ENCODE data around the gene CARS1. TPM values are rescaled to one million over a fixed set of nuclear protein-coding genes. Genes with fewer than 3 reads are reported as not detected.

The CARS1 gene
- polyA plus RNA-seq, 3 donors = 30.9 to 46.8 (median 35.7) TPM

DNA sequence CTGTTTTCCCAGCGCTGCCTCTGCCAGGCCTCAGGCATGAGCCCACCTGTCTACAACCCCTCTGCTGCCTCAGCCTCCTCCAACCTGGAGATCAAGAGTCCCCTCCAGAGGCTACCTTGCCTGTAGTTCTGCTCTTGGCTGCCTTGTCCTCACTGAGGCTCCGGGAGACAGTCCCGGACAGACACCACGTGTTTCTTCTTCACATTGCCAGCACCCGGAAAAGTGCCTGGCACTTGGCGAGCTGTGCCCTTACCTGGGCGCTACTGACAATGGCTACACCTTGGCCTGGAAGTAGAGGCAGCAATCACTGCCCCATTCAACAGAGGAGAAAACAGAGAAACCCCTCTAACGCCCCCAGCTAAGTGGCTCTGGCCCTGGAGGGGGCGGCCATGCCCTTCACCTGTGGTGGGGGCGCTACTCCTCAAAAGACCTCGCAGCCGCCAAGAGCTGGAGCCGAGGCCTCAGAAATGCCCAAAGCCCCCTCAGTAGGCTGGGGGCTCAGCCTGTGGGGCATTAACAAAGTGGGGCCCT, 62.1 kb downstream of the CARS1 start:
- Histone ChIP-seq H2AFZ (ENCODE audit: insufficient read depth, low read depth, low read length, poor library complexity, severe bottlenecking) (no peak overlapping the region), H3K4me2 (replicated peaks; ENCODE audit: extremely low read depth, low read length, poor library complexity, severe bottlenecking) (no peak overlapping the region), H3K79me2 (ENCODE audit: insufficient read depth, low read length) (peaks cover 17% of the 10 kb centered on the region), H4K20me1 (ENCODE audit: insufficient read depth, low read length) (no peaks in the 10 kb centered on the region), H3K36me3 (replicated peaks in 1 of 2; ENCODE audit: control insufficient read depth in 1 of 2, insufficient read depth in 2 of 2, low read length in 2 of 2) (peaks cover 2 to 8% of the 10 kb centered on the region in 2 donors), H3K9me3 (replicated peaks in 1 of 2; ENCODE audit: control insufficient read depth in 1 of 2, insufficient read depth in 1 of 2, low read length in 2 of 2) (no peaks in the 10 kb centered on the region), H3K27me3 (ENCODE audit: control insufficient read depth in 2 of 2, insufficient read depth in 2 of 2, low read length in 2 of 2) (no peaks in the 10 kb centered on the region), H3K27ac (ENCODE audit: low read depth in 1 of 2, low read length in 2 of 2) (no peak overlapping the region), H3K9ac (ENCODE audit: insufficient read depth, low read length, poor library complexity, severe bottlenecking) (no peak overlapping the region), H3K4me1 (ENCODE audit: control insufficient read depth in 1 of 2, insufficient read depth in 2 of 2, low read length in 2 of 2) (peaks cover 15 to 21% of the 10 kb centered on the region in 2 donors), H3K4me3 (replicated peaks in 1 of 3; ENCODE audit: low read depth in 2 of 3, low read length in 3 of 3) (no peak overlapping the region)
- Mint-ChIP-seq H3K27me3 (ENCODE audit: low read depth in 3 of 3) (peaks cover 0 to 2% (median 1%) of the 10 kb centered on the region in 3 donors), H3K9me3 (no peaks in the 10 kb centered on the region), H3K4me3 (no peak overlapping the region), H3K4me1 (peaks cover 20% of the 10 kb centered on the region), H3K36me3 (peaks cover 7 to 9% of the 10 kb centered on the region in 2 donors), H3K27ac (no peak overlapping the region)
- 96% methylated on average over 7 of the region's 13 CpGs for WGBS (ENCODE audit: insufficient coverage)
- no peak for DNase-seq
- TF ChIP-seq, protein P1, sequence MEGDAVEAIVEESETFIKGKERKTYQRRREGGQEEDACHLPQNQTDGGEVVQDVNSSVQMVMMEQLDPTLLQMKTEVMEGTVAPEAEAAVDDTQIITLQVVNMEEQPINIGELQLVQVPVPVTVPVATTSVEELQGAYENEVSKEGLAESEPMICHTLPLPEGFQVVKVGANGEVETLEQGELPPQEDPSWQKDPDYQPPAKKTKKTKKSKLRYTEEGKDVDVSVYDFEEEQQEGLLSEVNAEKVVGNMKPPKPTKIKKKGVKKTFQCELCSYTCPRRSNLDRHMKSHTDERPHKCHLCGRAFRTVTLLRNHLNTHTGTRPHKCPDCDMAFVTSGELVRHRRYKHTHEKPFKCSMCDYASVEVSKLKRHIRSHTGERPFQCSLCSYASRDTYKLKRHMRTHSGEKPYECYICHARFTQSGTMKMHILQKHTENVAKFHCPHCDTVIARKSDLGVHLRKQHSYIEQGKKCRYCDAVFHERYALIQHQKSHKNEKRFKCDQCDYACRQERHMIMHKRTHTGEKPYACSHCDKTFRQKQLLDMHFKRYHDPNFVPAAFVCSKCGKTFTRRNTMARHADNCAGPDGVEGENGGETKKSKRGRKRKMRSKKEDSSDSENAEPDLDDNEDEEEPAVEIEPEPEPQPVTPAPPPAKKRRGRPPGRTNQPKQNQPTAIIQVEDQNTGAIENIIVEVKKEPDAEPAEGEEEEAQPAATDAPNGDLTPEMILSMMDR (IDR thresholded peaks at IDR 0.05) = no peak
- intact Hi-C loops (cut with micrococcal nuclease) = no loop called here

- Histone ChIP-seq H2AFZ (ENCODE audit: insufficient read depth, low read depth, low read length, poor library complexity, severe bottlenecking) (no peak overlapping the region), H4K20me1 (ENCODE audit: insufficient read depth, low read length) (peaks cover 4% of the 10 kb centered on the region), H3K27ac (ENCODE audit: low read depth in 1 of 2, low read length in 2 of 2) (no peak overlapping the region), H3K79me2 (ENCODE audit: insufficient read depth, low read length) (peaks cover 25% of the 10 kb centered on the region), H3K9me3 (replicated peaks in 1 of 2; ENCODE audit: control insufficient read depth in 1 of 2, insufficient read depth in 1 of 2, low read length in 2 of 2) (no peaks in the 10 kb centered on the region), H3K27me3 (ENCODE audit: control insufficient read depth in 2 of 2, insufficient read depth in 2 of 2, low read length in 2 of 2) (no peaks in the 10 kb centered on the region), H3K4me1 (ENCODE audit: control insufficient read depth in 1 of 2, insufficient read depth in 2 of 2, low read length in 2 of 2) (peaks cover 21 to 29% of the 10 kb centered on the region in 2 donors), H3K4me2 (replicated peaks; ENCODE audit: extremely low read depth, low read length, poor library complexity, severe bottlenecking) (no peak overlapping the region), H3K9ac (ENCODE audit: insufficient read depth, low read length, poor library complexity, severe bottlenecking) (no peak overlapping the region), H3K4me3 (replicated peaks in 1 of 3; ENCODE audit: low read depth in 2 of 3, low read length in 3 of 3) (no peak overlapping the region), H3K36me3 (replicated peaks in 1 of 2; ENCODE audit: control insufficient read depth in 1 of 2, insufficient read depth in 2 of 2, low read length in 2 of 2) (peaks cover 0 to under 1% of the 10 kb centered on the region in 2 donors)
- Mint-ChIP-seq H3K4me1 (peaks cover 27% of the 10 kb centered on the region), H3K4me3 (no peak overlapping the region), H3K9me3 (no peaks in the 10 kb centered on the region), H3K27me3 (ENCODE audit: low read depth in 3 of 3) (peaks cover 0 to 2% (median 1%) of the 10 kb centered on the region in 3 donors), H3K27ac (no peak overlapping the region), H3K36me3 (peaks cover 1 to 2% of the 10 kb centered on the region in 2 donors)
- intact Hi-C loops (cut with micrococcal nuclease) = loop anchor here (5.0 kb wide), 2 partner anchors 43 to 62 kb away; no protein-coding TSS in a partner anchor
- DNase-seq = no peak
- WGBS (ENCODE audit: insufficient coverage) = no CpG with 5 or more reads among the region's 4 CpGs
- TF ChIP-seq, protein P1 (IDR thresholded peaks at IDR 0.05) = no peak
Measured at GRCh38 chr11:2994336-2994730, 62.9 kb downstream of the CARS1 start.

All from CD14-positive monocyte (primary cell).